Gastroesophageal sphincter (tissue), 3 donors: ENCODE measurements around the gene TAPBP.

ENCODE experiments used
- CTCF ChIP-seq, 4 experiments: fragments of 200-600 bp in 2 of 4; fragments of 450-650 bp in 2 of 4; sonication (generic) in 1 of 4; IDR thresholded peaks; one replicate each; pipeline ENCODE4 v1.5.1; 2017 to 2019; ENCODE audit warnings: antibody characterized with exemption in 4 of 4, mild to moderate bottlenecking in 2 of 4, moderate library complexity in 2 of 4
- POLR2A ChIP-seq, 2 donors: fragments of 450-650 bp; IDR thresholded peaks; one replicate each; pipeline ENCODE4 v1.6.1; 2017; ENCODE audit warnings: antibody characterized with exemption in 2 of 2, mild to moderate bottlenecking in 2 of 2, moderate library complexity in 1 of 2

GRCh38 chr6:33288141-33288920 lies 25.5 kb downstream of the TAPBP start:
- no peak for TF ChIP-seq CTCF (IDR thresholded peaks at IDR 0.05)
- no peak for TF ChIP-seq POLR2A (IDR thresholded peaks at IDR 0.05)
